Loucy (cell line): ENCODE data around the gene GRIK2.

Experiments used
- CTCF ChIP-seq: fragments of 200-600 bp; sonication (generic); conservative IDR thresholded peaks from 2 replicates; pipeline ENCODE4 v1.5.1; 2014; ENCODE audit warnings: mild to moderate bottlenecking, antibody characterized with exemption, low read length
- EZH2phosphoT487 ChIP-seq: fragments of 200-600 bp; IDR thresholded peaks from 2 replicates; pipeline ENCODE4 v1.6.1; 2018; ENCODE audit warnings: antibody characterized with exemption, mild to moderate bottlenecking, moderate library complexity, borderline replicate concordance

- TF ChIP-seq CTCF (no peak), EZH2phosphoT487 (no peak)
These were observed 239.6 kb downstream of the GRIK2 start for GRCh38 chr6:101633081-101633480.
